Naive thymus-derived CD8-positive, alpha-beta T cell (primary cell): Measurements from ENCODE around the gene OR7A5. TPM values are rescaled to one million over a fixed set of nuclear protein-coding genes. Genes with fewer than 3 reads are reported as not detected.
"Not testable (repeated sequence)": the region's sequence is repeated elsewhere in the genome, so short reads cannot be mapped to it uniquely, and the experiment has no call there.

ENCODE experiments used
- ATAC-seq, 2 donors: fragments of 150-1000 bp; cut with Tn5 transposase in 1 of 2; sonication (Bioruptor Pico), chemical (Tn5 transposase) in 1 of 2; 1 replicate in 1 of 2; 2 replicates in 1 of 2; pipeline ENCODE4 v1.10.0; 2021; ENCODE audit warnings: mild to moderate bottlenecking in 2 of 2, moderate library complexity in 2 of 2
- POLR2A ChIA-PET: fragments of 350-600 bp; sonication (Branson Sonifier 250); formaldehyde crosslinking; loops from one replicate; lab custom pipeline; 2021; ENCODE audit warnings: antibody characterized with exemption; lab: Charles Lee
- DNase-seq, 10 donors: peaks; one replicate each; pipeline versions ENCODE4 v3.0.0 to v3.0.0-alpha.2; 2020 to 2022
- H3K27ac Mint-ChIP-seq, 10 donors: one replicate each; pipeline ENCODE4 v1.8.0; 2020 to 2022; ENCODE audit warnings: mild to moderate bottlenecking in 10 of 10, mixed read lengths in 10 of 10, moderate library complexity in 4 of 10, inconsistent platforms in 1 of 10
- H3K27me3 Mint-ChIP-seq, 5 donors: one replicate each; pipeline ENCODE4 v1.8.0; 2021 to 2022; ENCODE audit warnings: mixed read lengths in 5 of 5
- H3K36me3 Mint-ChIP-seq, 3 donors: one replicate each; pipeline ENCODE4 v1.8.0; 2020 to 2022; ENCODE audit warnings: mixed read lengths in 3 of 3, mild to moderate bottlenecking in 2 of 3, inconsistent platforms in 1 of 3
- H3K4me1 Mint-ChIP-seq, 4 donors: one replicate each; pipeline ENCODE4 v1.8.0; 2021 to 2022; ENCODE audit warnings: mixed read lengths in 4 of 4
- H3K4me3 Mint-ChIP-seq, 10 donors: one replicate each; pipeline ENCODE4 v1.8.0; 2020 to 2022; ENCODE audit warnings: mild to moderate bottlenecking in 10 of 10, mixed read lengths in 10 of 10, moderate library complexity in 6 of 10, inconsistent platforms in 1 of 10
- H3K9me3 Mint-ChIP-seq, 9 donors: one replicate each; pipeline ENCODE4 v1.8.0; 2020 to 2022; ENCODE audit warnings: mixed read lengths in 9 of 9, mild to moderate bottlenecking in 3 of 9, inconsistent platforms in 1 of 9, moderate library complexity in 1 of 9
- polyA plus RNA-seq, 3 donors: library from polyadenylated mRNA; unstranded; fragments of 300-500 nt; fragmentation: Illumina TruSeq; gene quantifications; one replicate each; pipeline ENCODE4 v1.2.3, GENCODE V29; 2021
- total RNA-seq, 8 experiments: library from RNA in 2 of 8; stranded (reverse) in 2 of 8; gene quantifications; one replicate each; pipeline ENCODE4 v1.2.3 and lab custom pipeline; 2021 to 2026

OR7A5 gene
- total and polyA plus RNA-seq, 5 experiments from 2014 or later = not detected

- no peak overlapping the region for H3K4me3 Mint-ChIP-seq
- peaks cover 0 to 3% (median 0%) of the 10 kb centered on the region in 9 donors for H3K9me3 Mint-ChIP-seq
- peak overlapping the region in 1 of 10 donors; percentile 40 for H3K27ac Mint-ChIP-seq
- peaks cover 0 to 2% (median 0%) of the 10 kb centered on the region in 4 donors for H3K4me1 Mint-ChIP-seq
- no peak for ATAC-seq
- H3K27me3 Mint-ChIP-seq = peaks cover 0 to 6% (median 1%) of the 10 kb centered on the region in 5 donors
- POLR2A ChIA-PET = no interaction called here
- H3K36me3 Mint-ChIP-seq = no peaks in the 10 kb centered on the region
- no peak for DNase-seq
Observed at GRCh38 chr19:14814982-14815652, 19.9 kb downstream of the OR7A5 start.

GRCh38 chr19:14809272-14810057 is 25.5 kb downstream of the OR7A5 start:
- POLR2A ChIA-PET = no interaction called here
- H3K27ac Mint-ChIP-seq = peak overlapping the region in 1 of 10 donors; percentile 31
- H3K36me3 Mint-ChIP-seq = no peaks in the 10 kb centered on the region
- peaks cover 0 to 6% (median 1%) of the 10 kb centered on the region in 5 donors for H3K27me3 Mint-ChIP-seq
- no peaks in the 10 kb centered on the region for H3K9me3 Mint-ChIP-seq
- peaks cover 0 to 8% (median 4%) of the 10 kb centered on the region in 4 donors for H3K4me1 Mint-ChIP-seq
- no peak for ATAC-seq
- peak overlapping the region in 1 of 10 donors; percentile 12 for H3K4me3 Mint-ChIP-seq
- DNase-seq = no peak

GRCh38 chr19:14804765-14805164 is 30.2 kb downstream of the OR7A5 start:
- POLR2A ChIA-PET = no interaction called here
- Mint-ChIP-seq H3K27me3 (peaks cover 6 to 14% (median 11%) of the 10 kb centered on the region in 5 donors), H3K27ac (no peak overlapping the region), H3K4me1 (peaks cover 0 to 8% (median 4%) of the 10 kb centered on the region in 4 donors), H3K4me3 (no peak overlapping the region), H3K36me3 (no peaks in the 10 kb centered on the region), H3K9me3 (no peaks in the 10 kb centered on the region)
- no peak for ATAC-seq
- DNase-seq = no peak

- Mint-ChIP-seq H3K4me3 (no peak overlapping the region), H3K36me3 (no peaks in the 10 kb centered on the region), H3K4me1 (peaks cover 0 to 6% (median 1%) of the 10 kb centered on the region in 4 donors), H3K9me3 (no peaks in the 10 kb centered on the region), H3K27me3 (peaks cover 13 to 42% (median 32%) of the 10 kb centered on the region in 5 donors), H3K27ac (no peak overlapping the region)
- POLR2A ChIA-PET = no interaction called here
- ATAC-seq = no peak
- no peak for DNase-seq
Observed at GRCh38 chr19:14798760-14799159, 36.2 kb downstream of the OR7A5 start.

GRCh38 chr19:14796021-14796420 is 39.0 kb downstream of the OR7A5 start:
- peaks cover 13 to 32% (median 28%) of the 10 kb centered on the region in 5 donors for H3K27me3 Mint-ChIP-seq
- H3K27ac Mint-ChIP-seq = peak overlapping the region in 1 of 10 donors; percentile 4
- no peaks in the 10 kb centered on the region for H3K36me3 Mint-ChIP-seq
- H3K9me3 Mint-ChIP-seq = peaks cover 0 to 2% (median 0%) of the 10 kb centered on the region in 9 donors
- DNase-seq = no peak
- POLR2A ChIA-PET = no interaction called here
- no peak for ATAC-seq
- H3K4me1 Mint-ChIP-seq = peaks cover 0 to 6% (median 0%) of the 10 kb centered on the region in 4 donors
- H3K4me3 Mint-ChIP-seq = no peak overlapping the region

DNA sequence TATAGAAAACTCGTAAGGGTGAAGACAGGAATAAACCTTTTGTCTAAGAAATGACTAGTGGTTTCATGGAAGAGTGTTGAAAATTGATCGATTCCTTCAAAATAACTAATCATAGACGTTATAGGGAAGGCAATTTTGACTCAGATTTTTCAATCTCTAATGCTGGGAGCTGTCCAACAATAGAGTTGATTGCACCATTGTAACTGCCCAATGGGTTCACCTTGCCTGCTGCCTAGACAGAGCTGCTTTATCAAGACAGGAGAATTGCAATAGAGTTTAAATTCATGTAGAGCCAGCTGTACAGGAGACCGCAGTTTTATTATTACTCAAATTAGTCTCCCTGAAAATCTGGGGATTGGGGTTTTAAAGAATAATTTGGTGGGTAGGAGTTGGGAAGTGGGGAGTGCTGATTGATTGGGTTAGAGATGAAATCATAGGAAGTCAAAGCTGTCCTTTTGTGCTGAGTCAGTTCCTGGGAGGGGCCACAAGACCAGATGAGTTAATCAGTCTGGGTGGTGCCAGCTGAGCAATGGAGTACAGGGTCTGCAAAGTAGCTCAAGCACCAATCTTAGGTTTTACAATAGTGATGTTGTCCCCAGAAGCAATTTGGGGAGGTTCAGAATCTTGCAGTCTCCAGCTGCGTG is 39.8 kb downstream of the OR7A5 start:
- Mint-ChIP-seq H3K9me3 (peaks cover 0 to 2% (median 0%) of the 10 kb centered on the region in 9 donors), H3K27ac (no peak overlapping the region), H3K4me1 (peaks cover 0 to 6% (median 0%) of the 10 kb centered on the region in 4 donors), H3K4me3 (no peak overlapping the region), H3K27me3 (peaks cover 13 to 32% (median 24%) of the 10 kb centered on the region in 5 donors), H3K36me3 (no peaks in the 10 kb centered on the region)
- ATAC-seq (no peak), DNase-seq (no peak)
- POLR2A ChIA-PET = no interaction called here

GRCh38 chr19:14792250-14792649 is 42.7 kb downstream of the OR7A5 start:
- Mint-ChIP-seq H3K27me3 (peaks cover 7 to 16% (median 9%) of the 10 kb centered on the region in 5 donors), H3K9me3 (peaks cover 0 to 13% (median 3%) of the 10 kb centered on the region in 9 donors), H3K4me1 (peaks cover 0 to 13% (median under 1%) of the 10 kb centered on the region in 4 donors)
- DNase-seq, H3K36me3 Mint-ChIP-seq, H3K4me3 Mint-ChIP-seq, ATAC-seq, POLR2A ChIA-PET, H3K27ac Mint-ChIP-seq: not testable (repeated sequence)

- H3K4me1 Mint-ChIP-seq = peaks cover 3 to 39% (median 15%) of the 10 kb centered on the region in 4 donors
- peaks cover 0 to 3% (median 0%) of the 10 kb centered on the region in 3 donors for H3K36me3 Mint-ChIP-seq
- DNase-seq (peak in 4 of 10 donors; percentile 3 to 13 (median 8)), ATAC-seq (no peak)
- H3K4me3 Mint-ChIP-seq = peak overlapping the region in 2 of 10 donors; percentile 23 to 30
- H3K27me3 Mint-ChIP-seq = peaks cover 5 to 36% (median 11%) of the 10 kb centered on the region in 5 donors
- H3K9me3 Mint-ChIP-seq = peaks cover 0 to 15% (median 3%) of the 10 kb centered on the region in 9 donors
- peak overlapping the region in 2 of 10 donors; percentile 19 to 49 for H3K27ac Mint-ChIP-seq
- POLR2A ChIA-PET = interaction anchor here (0.6 kb wide), 1 partner anchor 95 kb away, joined by 3 read pairs; no protein-coding TSS in a partner anchor
Observed at GRCh38 chr19:14786421-14786851, 48.5 kb downstream of the OR7A5 start.

GRCh38 chr19:14785102-14785793 is 49.7 kb downstream of the OR7A5 start:
- Mint-ChIP-seq H3K27ac (peak overlapping the region in 3 of 10 donors; percentile 3 to 72 (median 67)), H3K4me1 (peaks cover 3 to 42% (median 15%) of the 10 kb centered on the region in 4 donors), H3K9me3 (peaks cover 0 to 15% (median 3%) of the 10 kb centered on the region in 9 donors), H3K4me3 (peak overlapping the region in 1 of 10 donors; percentile 65), H3K27me3 (peaks cover 5 to 44% (median 15%) of the 10 kb centered on the region in 5 donors)
- ATAC-seq, DNase-seq, POLR2A ChIA-PET, H3K36me3 Mint-ChIP-seq: not testable (repeated sequence)

- Mint-ChIP-seq H3K9me3 (peaks cover 0 to 15% (median 3%) of the 10 kb centered on the region in 9 donors), H3K4me1 (peaks cover 3 to 42% (median 15%) of the 10 kb centered on the region in 4 donors), H3K27me3 (peaks cover 5 to 46% (median 15%) of the 10 kb centered on the region in 5 donors), H3K27ac (peak overlapping the region in 2 of 10 donors; percentile 3 to 72), H3K4me3 (peak overlapping the region in 1 of 10 donors; percentile 65)
- POLR2A ChIA-PET, H3K36me3 Mint-ChIP-seq, ATAC-seq, DNase-seq: not testable (repeated sequence)
Observed at GRCh38 chr19:14784730-14785101, 50.3 kb downstream of the OR7A5 start.

GRCh38 chr19:14783410-14783998 is 51.5 kb downstream of the OR7A5 start:
- ATAC-seq, POLR2A ChIA-PET, H3K27ac Mint-ChIP-seq, H3K36me3 Mint-ChIP-seq, H3K4me3 Mint-ChIP-seq, DNase-seq: not testable (repeated sequence)
- peaks cover 10 to 54% (median 15%) of the 10 kb centered on the region in 5 donors for H3K27me3 Mint-ChIP-seq
- peaks cover 0 to 12% (median 2%) of the 10 kb centered on the region in 9 donors for H3K9me3 Mint-ChIP-seq
- peaks cover 3 to 39% (median 15%) of the 10 kb centered on the region in 4 donors for H3K4me1 Mint-ChIP-seq
